ENCODE measurements around the gene TSGA10.

DNA sequence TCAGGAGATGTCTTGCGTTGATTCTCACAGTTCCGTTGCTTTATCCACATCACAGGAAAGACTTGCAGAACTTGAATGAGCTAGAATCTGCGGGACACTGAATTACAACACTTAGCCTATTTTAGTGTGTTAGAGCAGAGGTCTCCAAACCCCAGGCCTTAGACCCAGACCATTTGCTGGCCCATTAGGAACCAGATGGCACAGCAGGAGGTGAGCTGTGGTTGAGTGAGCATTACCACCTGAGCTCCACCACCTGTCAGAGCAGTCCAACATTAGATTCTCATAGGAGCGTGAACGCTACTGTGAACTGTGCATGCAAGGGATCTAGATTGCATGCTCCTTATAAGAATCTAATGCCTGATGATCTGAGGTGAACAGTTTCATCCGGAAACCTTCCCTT is 30.1 kb upstream of the TSGA10 start:
- TF ChIP-seq GATA2 (IDR thresholded peaks at IDR 0.05; ENCODE audit: low read depth, low read length) = no peak
- TF ChIP-seq GATA3 (IDR thresholded peaks at IDR 0.05; ENCODE audit: low read depth, low read length) = no peak

Data from SH-SY5Y (cell line).